Cardiac fibroblast (primary cell): ENCODE measurements around the gene SPACA6.

Experiments used
- DNase-seq, 2 donors: peaks; one replicate each; pipeline versions ENCODE4 v3.0.0 to v3.0.0-alpha.2; 2010; ENCODE audit warnings: low read depth in 2 of 2
- H3K4me3 ChIP-seq, 2 donors: replicated peaks in 1 of 2; 1 replicate in 1 of 2; 2 replicates in 1 of 2; pipeline ENCODE4 v1.5.1; 2011; ENCODE audit warnings: low read depth in 2 of 2, low read length in 2 of 2, mild to moderate bottlenecking in 2 of 2, moderate library complexity in 1 of 2
- CTCF ChIP-seq: IDR thresholded peaks from one replicate; pipeline ENCODE4 v1.5.1; 2011; ENCODE audit warnings: low read depth, mild to moderate bottlenecking, low read length, inconsistent platforms

The SPACA6 gene

GRCh38 chr19:51693819-51694218, 689 bp downstream of the SPACA6 start:
- no peak for TF ChIP-seq CTCF
- no peak for DNase-seq
- no peak overlapping the region for H3K4me3 ChIP-seq

GRCh38 chr19:51694318-51695085, 1.4 kb downstream of the SPACA6 start:
- H3K4me3 ChIP-seq: no peak overlapping the region
- no peak for TF ChIP-seq CTCF
- DNase-seq: no peak

- H3K4me3 ChIP-seq: no peak overlapping the region
- DNase-seq: no peak
- no peak for TF ChIP-seq CTCF
Measured at GRCh38 chr19:51695088-51695487, 2.0 kb downstream of the SPACA6 start.

GRCh38 chr19:51695702-51696315, 2.7 kb downstream of the SPACA6 start:
- TF ChIP-seq CTCF: no peak
- DNase-seq: no peak
- H3K4me3 ChIP-seq: no peak overlapping the region

GRCh38 chr19:51696606-51697005, 3.5 kb downstream of the SPACA6 start:
- DNase-seq: no peak
- no peak overlapping the region for H3K4me3 ChIP-seq
- no peak for TF ChIP-seq CTCF

- TF ChIP-seq CTCF: no peak
- H3K4me3 ChIP-seq: no peak overlapping the region
- DNase-seq: no peak
Measured at GRCh38 chr19:51697169-51697776, 4.1 kb downstream of the SPACA6 start.
